ENCODE data around the gene LRRC41. TPM values are rescaled to one million over a fixed set of nuclear protein-coding genes. Genes with fewer than 3 reads are reported as not detected.
A peak's percentile ranks its signal among the peaks of the same experiment; 100 is the strongest.
"Not testable (repeated sequence)": the region's sequence is repeated elsewhere in the genome, so short reads cannot be mapped to it uniquely, and the experiment has no call there.

Gene LRRC41
- total RNA-seq, 2 experiments from 2014 or later = 23.0 to 24.3 TPM

- intact Hi-C loops (cut with DNase I, micrococcal nuclease) = loop anchor here (2.0 to 10.0 kb wide), 4 partner anchors 39 to 973 kb away; partner anchors contain the start of genes EFCAB14 (in 1 of the 2), LRRC41 (in 1 of the 2), RAD54L (in 1 of the 2) and STIL (in 1 of the 2)
- TF ChIP-seq CTCF (IDR thresholded peaks at IDR 0.05) = no peak
These were observed 38.0 kb upstream of the LRRC41 start for GRCh38 chr1:46341222-46342083.

GRCh38 chr1:46340404-46341221, 37.2 kb upstream of the LRRC41 start, which contains the start of gene NSUN4:
TSS of gene NSUN4 (plus strand) at chr1:46340807. CDS start at chr1:46340827, 20 bp downstream.
- Mint-ChIP-seq H3K27me3 (no peaks in the 10 kb centered on the region), H3K4me3 (peak within 1 kb of the TSS; percentile 99), H3K36me3 (ENCODE audit: low read depth) (peaks cover 45% of the 10 kb centered on the region), H3K9me3 (no peaks in the 10 kb centered on the region), H3K27ac (peak within 1 kb of the TSS; percentile 97), H3K4me1 (ENCODE audit: low read depth) (peaks cover 52% of the 10 kb centered on the region)
- no peaks in the 10 kb centered on the region for H3K27me3 ChIP-seq (ENCODE audit: control insufficient read depth in 1 of 2, insufficient read depth in 2 of 2, low read length in 2 of 2)
- ChIA-PET POLR2A (interaction anchor here (0.7 to 2.2 kb wide), 6 partner anchors 9 to 655 kb away, joined by 3 to 30 read pairs (median 6); partner anchors contain the start of genes GPBP1L1, LRRC41, RAD54L and UQCRH), CTCF (interaction anchor here (0.6 to 3.1 kb wide), 7 partner anchors 8 to 96 kb away, joined by 3 to 29 read pairs (median 4); partner anchors contain the start of genes LRRC41 and UQCRH)
- DNase-seq = peak; percentile 64 to 96 (median 80)
- intact Hi-C loops (cut with DNase I, micrococcal nuclease) = loop anchor here (1.0 to 10.0 kb wide), 6 partner anchors 37 to 974 kb away; partner anchors contain the start of genes LRRC41 (in 2 of the 2), RAD54L (in 2 of the 2), UQCRH (in 2 of the 2) and EFCAB14 (in 1 of the 2)
- H3K36me3 ChIP-seq (ENCODE audit: insufficient read depth, low read length) = peaks cover 17% of the 10 kb centered on the region
- peaks cover 0 to 6% of the 10 kb centered on the region in 2 experiments for H3K9me3 ChIP-seq (ENCODE audit: control insufficient read depth in 1 of 2, insufficient read depth in 1 of 2, low read length in 2 of 2)
- TF ChIP-seq CTCF (IDR thresholded peaks at IDR 0.05) = peak; percentile 80
- peak; percentile 86 for ATAC-seq (ENCODE audit: poor library complexity)
- peaks cover 27% of the 10 kb centered on the region for H3K4me1 ChIP-seq (ENCODE audit: insufficient read depth, low read length)
- peak within 1 kb of the TSS; percentile 91 to 99 for H3K27ac ChIP-seq (ENCODE audit: low read depth in 1 of 2, low read length in 2 of 2)
- peak within 1 kb of the TSS; percentile 99 for H3K4me3 ChIP-seq (ENCODE audit: low read length)

More at GRCh38 chr1:46341222-46342083, 38.0 kb upstream of the LRRC41 start:
- no peak for ATAC-seq (ENCODE audit: poor library complexity)
- Mint-ChIP-seq H3K36me3 (ENCODE audit: low read depth) (peaks cover 48% of the 10 kb centered on the region), H3K4me1 (ENCODE audit: low read depth) (peaks cover 52% of the 10 kb centered on the region), H3K27me3 (no peaks in the 10 kb centered on the region), H3K9me3 (no peaks in the 10 kb centered on the region), H3K27ac (peak overlapping the region; percentile 97), H3K4me3 (peak overlapping the region; percentile 99)
- H3K4me1 ChIP-seq (ENCODE audit: insufficient read depth, low read length) = peaks cover 27% of the 10 kb centered on the region
- peak overlapping the region; percentile 91 to 99 for H3K27ac ChIP-seq (ENCODE audit: low read depth in 1 of 2, low read length in 2 of 2)
- H3K27me3 ChIP-seq (ENCODE audit: control insufficient read depth in 1 of 2, insufficient read depth in 2 of 2, low read length in 2 of 2) = no peaks in the 10 kb centered on the region
- H3K36me3 ChIP-seq (ENCODE audit: insufficient read depth, low read length) = peaks cover 17% of the 10 kb centered on the region
- peaks cover 0 to 6% of the 10 kb centered on the region in 2 experiments for H3K9me3 ChIP-seq (ENCODE audit: control insufficient read depth in 1 of 2, insufficient read depth in 1 of 2, low read length in 2 of 2)
- POLR2A ChIA-PET = interaction anchor here (0.7 to 2.2 kb wide), 5 partner anchors 8 to 175 kb away, joined by 3 to 30 read pairs (median 7); partner anchors contain the start of genes LRRC41, RAD54L and UQCRH
- CTCF ChIA-PET = interaction anchor here (0.7 to 3.1 kb wide), 5 partner anchors 14 to 97 kb away, joined by 3 to 29 read pairs (median 4); partner anchors contain the start of genes LRRC41 and UQCRH
- DNase-seq = peak in 3 of 14 experiments; percentile 6 to 34 (median 21)
- peak overlapping the region; percentile 99 for H3K4me3 ChIP-seq (ENCODE audit: low read length)

- H3K9me3 Mint-ChIP-seq; H3K27me3 Mint-ChIP-seq; H3K27ac ChIP-seq (ENCODE audit: low read depth in 1 of 2, low read length in 2 of 2); H3K27ac Mint-ChIP-seq; H3K9me3 ChIP-seq (ENCODE audit: control insufficient read depth in 1 of 2, insufficient read depth in 1 of 2, low read length in 2 of 2); intact Hi-C loops (cut with DNase I, micrococcal nuclease); H3K27me3 ChIP-seq (ENCODE audit: control insufficient read depth in 1 of 2, insufficient read depth in 2 of 2, low read length in 2 of 2); DNase-seq; H3K4me3 Mint-ChIP-seq; ATAC-seq (ENCODE audit: poor library complexity); H3K36me3 ChIP-seq (ENCODE audit: insufficient read depth, low read length); H3K4me3 ChIP-seq (ENCODE audit: low read length); POLR2A ChIA-PET: not testable (repeated sequence)
- H3K4me1 ChIP-seq (ENCODE audit: insufficient read depth, low read length) = peaks cover 26% of the 10 kb centered on the region
- CTCF ChIA-PET = interaction anchor here (2.1 kb wide), 1 partner anchor 11 kb away, joined by 5 read pairs; no protein-coding TSS in a partner anchor
- H3K36me3 Mint-ChIP-seq (ENCODE audit: low read depth) = peaks cover 15% of the 10 kb centered on the region
- H3K4me1 Mint-ChIP-seq (ENCODE audit: low read depth) = peaks cover 28% of the 10 kb centered on the region
These were observed 34.0 kb upstream of the LRRC41 start for GRCh38 chr1:46337409-46337808.

Measured in CD4-positive, alpha-beta T cell (primary cell).